GM12875 (cell line): ENCODE results near the gene PPFIBP2.

Experiments
- H3K4me3 ChIP-seq: one replicate; pipeline ENCODE4 v1.5.1; 2011; ENCODE audit warnings: low read depth, low read length, control low read depth
- TF ChIP-seq, protein P1 (sequence below): IDR thresholded peaks from 2 replicates; pipeline ENCODE4 v1.5.1; 2011; ENCODE audit warnings: low read depth, mild to moderate bottlenecking, control low read depth, inconsistent platforms, low read length, moderate library complexity, borderline replicate concordance; ENCODE audit not compliant: insufficient read depth

Gene PPFIBP2

DNA sequence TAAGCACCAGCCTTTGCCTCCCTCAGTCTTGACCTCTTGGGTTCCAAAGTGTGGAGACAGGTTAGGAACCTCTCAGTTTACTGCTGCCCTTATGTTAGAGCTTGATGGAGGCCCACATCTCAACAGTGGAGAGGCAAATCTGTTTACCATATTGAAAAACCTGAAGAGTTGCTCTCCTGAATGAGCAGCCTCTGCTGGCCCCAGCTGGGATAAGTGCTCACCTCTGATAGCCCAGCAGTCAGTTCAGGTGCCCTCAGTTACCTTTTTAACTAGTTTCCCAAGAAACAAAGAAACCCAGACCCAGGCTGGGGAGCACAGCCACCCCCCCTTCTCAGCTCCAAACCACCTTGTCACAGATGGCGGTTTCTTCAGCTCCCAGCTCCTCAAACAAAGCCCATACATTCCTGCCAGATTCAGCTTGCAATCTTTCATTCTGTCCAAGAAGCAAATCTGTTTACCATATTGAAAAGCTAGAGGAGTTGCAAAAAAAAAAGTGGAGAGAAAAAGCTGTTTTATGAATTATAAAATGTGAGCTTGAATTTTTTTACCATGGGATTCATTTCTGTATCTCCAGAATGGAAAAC, 57.2 kb downstream of the PPFIBP2 start:
- no peak overlapping the region for H3K4me3 ChIP-seq
- TF ChIP-seq, protein P1, sequence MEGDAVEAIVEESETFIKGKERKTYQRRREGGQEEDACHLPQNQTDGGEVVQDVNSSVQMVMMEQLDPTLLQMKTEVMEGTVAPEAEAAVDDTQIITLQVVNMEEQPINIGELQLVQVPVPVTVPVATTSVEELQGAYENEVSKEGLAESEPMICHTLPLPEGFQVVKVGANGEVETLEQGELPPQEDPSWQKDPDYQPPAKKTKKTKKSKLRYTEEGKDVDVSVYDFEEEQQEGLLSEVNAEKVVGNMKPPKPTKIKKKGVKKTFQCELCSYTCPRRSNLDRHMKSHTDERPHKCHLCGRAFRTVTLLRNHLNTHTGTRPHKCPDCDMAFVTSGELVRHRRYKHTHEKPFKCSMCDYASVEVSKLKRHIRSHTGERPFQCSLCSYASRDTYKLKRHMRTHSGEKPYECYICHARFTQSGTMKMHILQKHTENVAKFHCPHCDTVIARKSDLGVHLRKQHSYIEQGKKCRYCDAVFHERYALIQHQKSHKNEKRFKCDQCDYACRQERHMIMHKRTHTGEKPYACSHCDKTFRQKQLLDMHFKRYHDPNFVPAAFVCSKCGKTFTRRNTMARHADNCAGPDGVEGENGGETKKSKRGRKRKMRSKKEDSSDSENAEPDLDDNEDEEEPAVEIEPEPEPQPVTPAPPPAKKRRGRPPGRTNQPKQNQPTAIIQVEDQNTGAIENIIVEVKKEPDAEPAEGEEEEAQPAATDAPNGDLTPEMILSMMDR: 0 out of 2 replicates have a peak, but pooled peaks have one; percentile 4

DNA sequence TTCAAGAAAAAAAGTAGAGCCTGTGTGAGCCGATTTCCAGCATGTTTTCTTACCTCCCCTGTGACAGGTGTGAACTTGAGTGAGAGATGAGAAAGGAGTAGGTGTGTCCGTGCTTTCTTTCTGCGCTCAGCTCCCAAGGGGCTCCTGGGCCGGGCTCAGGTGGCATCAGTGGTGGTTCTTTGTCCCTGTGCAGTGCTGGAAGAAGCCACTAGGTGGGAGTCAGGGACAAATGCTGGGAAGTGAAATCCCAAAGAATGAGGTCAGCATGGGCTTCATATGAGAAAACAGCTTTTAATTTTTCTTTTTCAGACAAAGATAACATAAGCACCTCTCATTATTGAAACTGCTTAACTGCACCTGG, 57.8 kb downstream of the PPFIBP2 start:
- TF ChIP-seq, protein P1: peak; percentile 77

DNA sequence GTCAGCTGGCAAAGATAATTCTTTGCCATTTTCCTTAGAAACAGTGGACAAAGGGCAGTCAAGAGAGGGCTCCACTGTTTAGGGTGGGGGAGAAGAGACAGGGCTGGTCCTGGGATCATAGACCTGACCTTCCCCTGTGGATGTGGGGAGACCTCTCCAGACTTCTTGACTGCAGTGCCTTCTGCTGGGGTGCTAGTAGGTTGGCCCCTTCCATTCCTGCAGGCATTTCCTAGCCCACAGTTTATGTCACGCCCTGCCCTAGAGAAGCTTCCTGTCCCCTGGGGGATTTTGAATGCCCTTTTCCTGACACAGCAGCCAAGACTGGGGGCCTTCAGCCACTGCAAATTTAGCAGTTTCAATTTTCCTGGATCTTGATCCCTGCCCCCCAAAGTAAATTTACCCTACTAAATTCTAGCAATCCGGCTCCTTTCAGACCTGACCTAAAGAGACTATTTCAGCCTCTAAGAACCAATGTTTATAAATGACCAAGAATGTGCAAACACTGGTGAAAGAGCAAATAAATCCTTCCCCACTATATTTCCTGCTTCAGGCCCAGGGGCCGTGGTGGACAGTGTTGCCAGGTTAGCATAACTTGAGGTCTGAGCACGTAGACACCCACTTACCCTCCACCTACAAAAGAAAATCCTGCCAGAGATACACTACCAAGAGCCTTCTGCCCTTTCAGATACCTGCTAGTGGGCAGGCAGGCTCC, 58.4 kb downstream of the PPFIBP2 start:
- TF ChIP-seq, protein P1: no peak

More for the DNA sequence above, 57.8 kb downstream of the PPFIBP2 start:
- H3K4me3 ChIP-seq: no peak overlapping the region

DNA sequence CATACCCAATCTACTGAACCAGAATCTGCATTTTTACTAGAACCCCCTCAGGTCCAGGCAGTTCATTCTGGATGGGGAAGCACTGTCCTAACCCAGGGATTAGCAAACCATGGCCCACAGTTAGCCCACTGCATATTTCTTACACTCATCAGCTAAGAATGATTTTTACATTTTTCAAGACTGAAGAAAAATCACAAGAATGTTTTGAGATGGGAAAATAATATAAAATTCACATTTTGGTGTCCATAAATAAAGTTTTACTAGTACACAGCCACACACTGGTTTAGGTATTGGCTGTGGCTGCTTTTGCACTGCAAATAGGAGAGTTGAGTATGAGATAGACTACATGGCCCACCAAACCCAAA, 59.4 kb downstream of the PPFIBP2 start:
- TF ChIP-seq, protein P1: no peak
- no peak overlapping the region for H3K4me3 ChIP-seq

More for the DNA sequence above, 58.4 kb downstream of the PPFIBP2 start:
- no peak overlapping the region for H3K4me3 ChIP-seq

DNA sequence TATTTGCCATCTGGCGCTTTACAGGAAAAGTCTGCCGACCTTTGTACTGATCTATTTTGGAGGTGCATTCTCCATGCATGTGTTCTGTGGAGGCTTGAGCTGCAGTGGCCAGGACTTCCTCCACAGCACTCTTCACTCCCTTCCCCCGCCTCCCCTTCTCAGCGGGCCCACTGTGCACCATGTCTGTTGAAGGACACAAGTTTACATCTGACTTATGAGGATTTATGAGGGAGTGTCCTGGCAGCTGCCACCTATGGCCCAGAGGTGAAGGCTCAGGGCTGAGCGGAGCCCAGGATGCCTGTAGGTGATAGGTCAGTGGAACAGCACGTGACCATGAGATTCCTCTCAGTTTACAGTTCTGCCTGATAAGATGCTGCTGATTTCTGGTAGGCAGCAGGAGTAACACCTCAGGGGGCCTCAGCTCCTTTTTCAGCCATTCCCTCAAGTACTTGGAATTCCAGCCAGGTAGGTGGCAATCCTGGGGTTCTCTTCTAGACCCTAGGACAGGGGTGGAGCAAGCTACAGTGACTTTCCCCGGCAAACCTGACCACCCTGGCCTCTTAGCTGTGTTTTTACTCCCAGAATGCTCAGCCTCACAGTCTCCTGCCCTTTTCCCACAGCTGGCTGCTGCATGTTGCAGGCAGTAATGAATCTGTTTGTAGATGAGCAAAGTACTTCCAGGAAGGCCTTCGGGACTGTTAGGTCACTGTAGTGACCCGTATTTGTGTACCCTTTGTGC, 59.9 kb downstream of the PPFIBP2 start:
- H3K4me3 ChIP-seq: no peak overlapping the region
- TF ChIP-seq, protein P1: no peak

DNA sequence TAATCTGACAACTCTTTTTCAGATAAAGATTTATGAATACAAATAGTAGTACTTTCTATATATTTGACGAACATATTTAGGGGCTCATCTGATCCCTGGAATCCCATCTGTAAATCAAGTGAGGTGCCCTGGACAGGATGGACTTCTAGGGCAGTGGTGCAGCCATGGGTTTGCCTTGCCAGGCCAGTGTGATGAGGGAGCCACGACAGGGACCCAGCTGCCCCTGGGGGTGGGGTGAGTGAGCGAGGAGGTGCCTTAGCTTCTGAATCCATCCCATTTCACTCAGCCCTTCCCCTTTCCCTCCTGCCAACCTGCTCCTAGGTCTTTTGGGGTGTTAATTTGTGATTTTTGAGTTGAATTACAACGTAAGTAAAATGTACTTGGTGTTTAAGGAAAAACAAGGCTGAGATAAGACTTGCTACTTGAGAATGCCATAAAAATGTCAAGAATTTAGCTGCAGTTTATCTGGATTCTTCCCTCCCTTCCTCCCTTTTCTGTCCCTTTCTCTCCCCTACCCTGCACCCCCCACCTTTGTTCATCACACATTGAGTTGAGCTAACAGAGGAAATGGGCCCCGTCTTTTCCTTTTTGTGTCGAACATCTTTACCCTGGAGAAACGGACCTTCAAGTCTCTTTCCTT, 60.8 kb downstream of the PPFIBP2 start:
- no peak overlapping the region for H3K4me3 ChIP-seq

More for the DNA sequence above, 60.8 kb downstream of the PPFIBP2 start:
- TF ChIP-seq, protein P1: no peak
